B cell (primary cell): Measurements from ENCODE around the gene PCP4. TPM values are rescaled to one million over a fixed set of nuclear protein-coding genes. Genes with fewer than 3 reads are reported as not detected.

Experiments used
- ATAC-seq: fragments of 200-7000 bp; cut with Tn5 transposase; one replicate; pipeline ENCODE4 v1.10.0; 2021; ENCODE audit warnings: low read depth, mild to moderate bottlenecking, moderate number of reproducible peaks, moderate library complexity
- CTCF ChIA-PET: fragments of 350-600 bp; sonication (Branson Sonifier 250); formaldehyde crosslinking; loops from one replicate; lab custom pipeline; 2021; ENCODE audit warnings: antibody characterized with exemption, inconsistent platforms; lab: Charles Lee
- POLR2A ChIA-PET: fragments of 350-600 bp; sonication (Branson Sonifier 250); formaldehyde crosslinking; loops from one replicate; lab custom pipeline; 2021; ENCODE audit warnings: antibody characterized with exemption; lab: Charles Lee
- DNase-seq: peaks from one replicate; pipeline ENCODE4 v3.0.0; 2013
- H2AFZ ChIP-seq: 2 replicates; pipeline ENCODE4 v1.6.1; 2012; ENCODE audit warnings: mild to moderate bottlenecking, low read depth, low read length; ENCODE audit not compliant: insufficient read depth, poor library complexity, severe bottlenecking
- H3K27ac ChIP-seq, 2 donors: 1 replicate in 1 of 2; 2 replicates in 1 of 2; pipeline ENCODE4 v1.5.1; 2012 to 2013; ENCODE audit warnings: low read length in 2 of 2, mild to moderate bottlenecking in 2 of 2, moderate library complexity in 1 of 2
- H3K27me3 ChIP-seq, 4 experiments: fragments of 200-600 bp in 1 of 4; sonication (generic) in 1 of 4; replicated peaks in 1 of 4; 1 replicate in 2 of 4; 2 replicates in 2 of 4; pipeline versions ENCODE4 v1.6.1 to v1.7.0; 2013 to 2016; ENCODE audit warnings: low read length in 3 of 4, mild to moderate bottlenecking in 2 of 4, mixed read lengths in 1 of 4, moderate library complexity in 1 of 4; ENCODE audit not compliant: insufficient read depth in 4 of 4, control insufficient read depth in 3 of 4; ENCODE audit errors: control extremely low read depth in 1 of 4
- H3K36me3 ChIP-seq, 2 experiments: replicated peaks in 1 of 2; 1 replicate in 1 of 2; 2 replicates in 1 of 2; pipeline versions ENCODE4 v1.6.1 to v1.7.1; 2013; ENCODE audit warnings: low read length in 1 of 2; ENCODE audit not compliant: insufficient read depth in 2 of 2, control insufficient read depth in 1 of 2; ENCODE audit errors: control extremely low read depth in 1 of 2, extremely low read depth in 1 of 2
- H3K4me1 ChIP-seq, 2 donors: fragments of 200-600 bp in 1 of 2; sonication (generic) in 1 of 2; 1 replicate in 1 of 2; 2 replicates in 1 of 2; pipeline versions ENCODE4 v1.5.1 to v1.6.1; 2013 to 2017; ENCODE audit warnings: low read length in 2 of 2; ENCODE audit not compliant: control insufficient read depth in 2 of 2, insufficient read depth in 2 of 2
- H3K4me2 ChIP-seq: replicated peaks from 2 replicates; pipeline ENCODE3; 2012; ENCODE audit warnings: mild to moderate bottlenecking, low read depth, low read length; ENCODE audit not compliant: poor library complexity, severe bottlenecking
- H3K4me3 ChIP-seq, 5 experiments: fragments of 200-600 bp in 1 of 5; sonication (generic) in 1 of 5; 1 replicate in 3 of 5; 2 replicates in 2 of 5; pipeline versions ENCODE4 v1.5.1 to v1.7.0; 2011 to 2016; ENCODE audit warnings: low read length in 4 of 5, mild to moderate bottlenecking in 4 of 5, low read depth in 2 of 5, control low read depth in 1 of 5, moderate library complexity in 1 of 5; ENCODE audit not compliant: insufficient read depth in 1 of 5; ENCODE audit errors: control extremely low read depth in 1 of 5, extremely low read depth in 1 of 5
- H3K79me2 ChIP-seq: fragments of 200-600 bp; sonication (generic); one replicate; pipeline ENCODE4 v1.6.0; 2016; ENCODE audit warnings: low read length; ENCODE audit not compliant: control insufficient read depth, insufficient read depth
- H3K9ac ChIP-seq: fragments of 200-600 bp; sonication (generic); 2 replicates; pipeline ENCODE4 v1.6.1; 2017; ENCODE audit warnings: mild to moderate bottlenecking, low read length, moderate library complexity
- H3K9me3 ChIP-seq, 3 donors: one replicate each; pipeline versions ENCODE4 v1.6.1 to v1.7.1; 2013; ENCODE audit warnings: low read length in 2 of 3; ENCODE audit not compliant: control insufficient read depth in 2 of 3, insufficient read depth in 1 of 3; ENCODE audit errors: control extremely low read depth in 1 of 3
- H4K20me1 ChIP-seq: 2 replicates; pipeline ENCODE4 v1.6.0; 2012; ENCODE audit warnings: mild to moderate bottlenecking, low read length; ENCODE audit not compliant: insufficient read depth, control insufficient read depth, poor library complexity, severe bottlenecking
- H3K27ac Mint-ChIP-seq: one replicate; pipeline ENCODE4 v1.8.0; 2021; ENCODE audit warnings: mixed read lengths
- H3K27me3 Mint-ChIP-seq: one replicate; pipeline ENCODE4 v1.8.0; 2021; ENCODE audit warnings: mixed read lengths
- H3K4me1 Mint-ChIP-seq: one replicate; pipeline ENCODE4 v1.8.0; 2021; ENCODE audit warnings: mixed read lengths
- H3K4me3 Mint-ChIP-seq: one replicate; pipeline ENCODE4 v1.8.0; 2021; ENCODE audit warnings: mixed read lengths
- H3K9me3 Mint-ChIP-seq: one replicate; pipeline ENCODE4 v1.8.0; 2022; ENCODE audit warnings: mixed read lengths; ENCODE audit not compliant: insufficient read depth
- EZH2 ChIP-seq: IDR thresholded peaks from 2 replicates; pipeline ENCODE4 v1.6.1; 2012; ENCODE audit warnings: borderline replicate concordance, low read depth, mild to moderate bottlenecking, moderate library complexity, low read length; ENCODE audit not compliant: insufficient read depth, poor library complexity, severe bottlenecking
- WGBS: methylation state at CpG from one replicate; pipeline ENCODE4 v1.1.5; 2013; ENCODE audit warnings: missing lambda C conversion rate; ENCODE audit not compliant: insufficient coverage; 5-methylcytosine and 5-hydroxymethylcytosine counted together
- intact Hi-C: fragments of 100-400 bp; cut with micrococcal nuclease; formaldehyde crosslinking; loops from one replicate; pipeline ENCODE4 v1.10.0; 2022
- polyA plus RNA-seq: library from polyadenylated mRNA; depleted of rRNA; stranded (reverse); fragments of >200 nt; gene quantifications from 2 replicates; pipeline ENCODE4 v1.2.3, GENCODE V29; 2012
- total RNA-seq, 2 donors: library from RNA; stranded (reverse); fragments of 120-200 nt in 1 of 2; gene quantifications; 1 replicate in 1 of 2; 2 replicates in 1 of 2; pipeline versions ENCODE4 v1.2.3 to v1.2.4, GENCODE V29; 2013 to 2022
- TF ChIP-seq, protein P1 (sequence below): fragments of 200-600 bp; IDR thresholded peaks from one replicate; pipeline ENCODE4 v1.8.0; 2022; ENCODE audit warnings: antibody characterized with exemption, mild to moderate bottlenecking

PCP4 gene
- total and polyA plus RNA-seq, 2 donors (not counting 1 experiment from before 2014, with no cell fraction given): not detected

DNA sequence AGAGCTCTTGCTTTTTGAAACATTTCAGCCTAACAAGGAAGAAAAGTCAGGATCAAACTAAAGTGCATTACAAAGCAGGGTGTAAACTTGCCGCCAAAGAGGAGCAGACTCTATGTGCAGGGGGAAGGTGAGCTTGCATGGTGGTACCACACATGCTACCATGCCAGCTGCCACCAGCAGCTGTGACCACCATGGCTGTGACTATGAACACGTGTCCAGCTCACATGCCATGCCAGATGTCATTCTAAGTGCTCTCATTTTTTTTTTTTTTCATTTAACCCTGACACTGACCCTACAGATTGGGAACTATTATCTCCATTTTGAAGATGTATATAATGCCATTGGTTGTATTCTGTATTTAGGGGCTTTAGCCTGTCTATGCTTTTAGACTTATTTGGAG, 79.0 kb downstream of the PCP4 start:
- WGBS: 100% methylated on average over 1 of the region's 2 CpGs
- POLR2A ChIA-PET: no interaction called here
- Histone ChIP-seq H4K20me1 (no peaks in the 10 kb centered on the region), H3K27ac (no peak overlapping the region), H2AFZ (no peak overlapping the region), H3K4me3 (no peak overlapping the region), H3K9me3 (peaks cover 1 to 5% (median 4%) of the 10 kb centered on the region in 3 donors), H3K9ac (no peak overlapping the region), H3K79me2 (no peaks in the 10 kb centered on the region), H3K27me3 (no peaks in the 10 kb centered on the region), H3K36me3 (no peaks in the 10 kb centered on the region), H3K4me2 (no peak overlapping the region), H3K4me1 (no peaks in the 10 kb centered on the region)
- ATAC-seq (no peak), DNase-seq (no peak)
- H3K27me3 Mint-ChIP-seq: no peaks in the 10 kb centered on the region
- H3K4me1 Mint-ChIP-seq: no peaks in the 10 kb centered on the region
- H3K27ac Mint-ChIP-seq: no peak overlapping the region
- TF ChIP-seq, protein P1, sequence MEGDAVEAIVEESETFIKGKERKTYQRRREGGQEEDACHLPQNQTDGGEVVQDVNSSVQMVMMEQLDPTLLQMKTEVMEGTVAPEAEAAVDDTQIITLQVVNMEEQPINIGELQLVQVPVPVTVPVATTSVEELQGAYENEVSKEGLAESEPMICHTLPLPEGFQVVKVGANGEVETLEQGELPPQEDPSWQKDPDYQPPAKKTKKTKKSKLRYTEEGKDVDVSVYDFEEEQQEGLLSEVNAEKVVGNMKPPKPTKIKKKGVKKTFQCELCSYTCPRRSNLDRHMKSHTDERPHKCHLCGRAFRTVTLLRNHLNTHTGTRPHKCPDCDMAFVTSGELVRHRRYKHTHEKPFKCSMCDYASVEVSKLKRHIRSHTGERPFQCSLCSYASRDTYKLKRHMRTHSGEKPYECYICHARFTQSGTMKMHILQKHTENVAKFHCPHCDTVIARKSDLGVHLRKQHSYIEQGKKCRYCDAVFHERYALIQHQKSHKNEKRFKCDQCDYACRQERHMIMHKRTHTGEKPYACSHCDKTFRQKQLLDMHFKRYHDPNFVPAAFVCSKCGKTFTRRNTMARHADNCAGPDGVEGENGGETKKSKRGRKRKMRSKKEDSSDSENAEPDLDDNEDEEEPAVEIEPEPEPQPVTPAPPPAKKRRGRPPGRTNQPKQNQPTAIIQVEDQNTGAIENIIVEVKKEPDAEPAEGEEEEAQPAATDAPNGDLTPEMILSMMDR: no peak
- no peak for TF ChIP-seq EZH2
- peaks cover 13% of the 10 kb centered on the region for H3K9me3 Mint-ChIP-seq
- H3K4me3 Mint-ChIP-seq: no peak overlapping the region
- intact Hi-C loops: no loop called here
- CTCF ChIA-PET: no interaction called here

DNA sequence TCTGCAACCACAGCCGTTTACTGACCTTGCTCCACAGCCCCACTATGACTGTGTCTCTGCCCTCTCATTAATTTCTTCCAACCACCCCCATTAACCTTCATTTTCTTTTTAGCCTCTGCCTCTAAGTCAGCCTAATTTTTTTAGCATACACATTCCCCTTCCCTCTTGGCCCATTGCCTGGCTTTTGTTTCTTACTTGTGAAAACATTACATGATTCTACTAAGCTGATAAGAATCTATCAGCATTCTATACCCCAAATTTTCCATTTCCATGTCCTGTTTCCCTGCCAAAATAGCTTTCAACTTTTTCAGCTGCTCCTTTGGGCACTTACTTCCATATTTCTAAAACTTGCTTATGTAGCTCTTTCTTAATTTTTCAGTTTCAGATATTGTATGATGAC, 79.8 kb downstream of the PCP4 start:
- no peaks in the 10 kb centered on the region for H3K4me1 Mint-ChIP-seq
- H3K36me3 ChIP-seq: no peaks in the 10 kb centered on the region
- ATAC-seq (no peak), DNase-seq (no peak)
- H3K4me1 ChIP-seq: no peaks in the 10 kb centered on the region
- H3K27me3 Mint-ChIP-seq: no peaks in the 10 kb centered on the region
- H3K27ac ChIP-seq: no peak overlapping the region
- H3K27me3 ChIP-seq: no peaks in the 10 kb centered on the region
- H3K4me2 ChIP-seq: no peak overlapping the region
- no peak overlapping the region for H3K4me3 Mint-ChIP-seq
- H3K9ac ChIP-seq: no peak overlapping the region
- H4K20me1 ChIP-seq: no peaks in the 10 kb centered on the region
- no peak overlapping the region for H3K4me3 ChIP-seq
- ChIA-PET CTCF (no interaction called here), POLR2A (no interaction called here)
- H2AFZ ChIP-seq: no peak overlapping the region
- no peak for TF ChIP-seq EZH2
- TF ChIP-seq, protein P1: no peak
- peaks cover 15% of the 10 kb centered on the region for H3K9me3 Mint-ChIP-seq
- WGBS: 92% methylated on average over 1 of the region's 1 CpG
- no peaks in the 10 kb centered on the region for H3K79me2 ChIP-seq
- H3K27ac Mint-ChIP-seq: no peak overlapping the region
- intact Hi-C loops: no loop called here
- peaks cover 1 to 5% (median 4%) of the 10 kb centered on the region in 3 donors for H3K9me3 ChIP-seq
